Stimulated activated memory B cell treated with anti-CD40 and anti-IgM and Interleukin-4, amounts not matched to agents 10 μg/mL and 1 μg/mL and 100 μg/mL, for 72 hours (primary cell): ENCODE results near the gene LRRC3.

Source experiments
- ATAC-seq: fragments of 150-1000 bp; cut with Tn5 transposase; 2 replicates; pipeline ENCODE4 v1.10.0; 2021
- H3K27ac Mint-ChIP-seq: one replicate; pipeline ENCODE4 v1.8.0; 2022; ENCODE audit warnings: mild to moderate bottlenecking, mixed read lengths
- H3K27me3 Mint-ChIP-seq: one replicate; pipeline ENCODE4 v1.8.0; 2022; ENCODE audit warnings: mixed read lengths
- H3K36me3 Mint-ChIP-seq: one replicate; pipeline ENCODE4 v1.8.0; 2022; ENCODE audit warnings: mixed read lengths
- H3K4me1 Mint-ChIP-seq: one replicate; pipeline ENCODE4 v1.8.0; 2022; ENCODE audit warnings: mixed read lengths
- H3K4me3 Mint-ChIP-seq: one replicate; pipeline ENCODE4 v1.8.0; 2022; ENCODE audit warnings: mild to moderate bottlenecking, moderate library complexity, mixed read lengths
- H3K9me3 Mint-ChIP-seq: one replicate; pipeline ENCODE4 v1.8.0; 2022; ENCODE audit warnings: mixed read lengths

Gene LRRC3

GRCh38 chr21:44442266-44443125 is 12.8 kb upstream of the LRRC3 start:
- Mint-ChIP-seq H3K36me3 (peaks cover 11% of the 10 kb centered on the region), H3K4me3 (no peak overlapping the region), H3K27ac (no peak overlapping the region), H3K4me1 (peaks cover 15% of the 10 kb centered on the region), H3K27me3 (peaks cover 16% of the 10 kb centered on the region), H3K9me3 (no peaks in the 10 kb centered on the region)
- no peak for ATAC-seq

GRCh38 chr21:44443291-44443890 is 11.9 kb upstream of the LRRC3 start:
- Mint-ChIP-seq H3K4me1 (peaks cover 15% of the 10 kb centered on the region), H3K36me3 (peaks cover 11% of the 10 kb centered on the region), H3K27ac (no peak overlapping the region), H3K9me3 (no peaks in the 10 kb centered on the region), H3K4me3 (no peak overlapping the region), H3K27me3 (peaks cover 17% of the 10 kb centered on the region)
- no peak for ATAC-seq

GRCh38 chr21:44443891-44444285 is 11.4 kb upstream of the LRRC3 start:
- peaks cover 15% of the 10 kb centered on the region for H3K4me1 Mint-ChIP-seq
- H3K27ac Mint-ChIP-seq = no peak overlapping the region
- peaks cover 11% of the 10 kb centered on the region for H3K36me3 Mint-ChIP-seq
- H3K4me3 Mint-ChIP-seq = no peak overlapping the region
- ATAC-seq = no peak
- H3K27me3 Mint-ChIP-seq = peaks cover 22% of the 10 kb centered on the region
- H3K9me3 Mint-ChIP-seq = no peaks in the 10 kb centered on the region

GRCh38 chr21:44444286-44444931 is 10.9 kb upstream of the LRRC3 start:
- Mint-ChIP-seq H3K36me3 (peaks cover 9% of the 10 kb centered on the region), H3K4me3 (no peak overlapping the region), H3K9me3 (no peaks in the 10 kb centered on the region), H3K27me3 (peaks cover 28% of the 10 kb centered on the region), H3K27ac (no peak overlapping the region), H3K4me1 (peaks cover 15% of the 10 kb centered on the region)
- no peak for ATAC-seq

- Mint-ChIP-seq H3K4me1 (peaks cover 15% of the 10 kb centered on the region), H3K36me3 (peaks cover 3% of the 10 kb centered on the region), H3K27ac (no peak overlapping the region), H3K9me3 (no peaks in the 10 kb centered on the region), H3K27me3 (peaks cover 33% of the 10 kb centered on the region), H3K4me3 (no peak overlapping the region)
- ATAC-seq = no peak
These were observed 10.0 kb upstream of the LRRC3 start for GRCh38 chr21:44445145-44445812.

- no peaks in the 10 kb centered on the region for H3K36me3 Mint-ChIP-seq
- H3K4me1 Mint-ChIP-seq = peaks cover 15% of the 10 kb centered on the region
- no peak overlapping the region for H3K27ac Mint-ChIP-seq
- H3K27me3 Mint-ChIP-seq = peaks cover 44% of the 10 kb centered on the region
- peaks cover 10% of the 10 kb centered on the region for H3K9me3 Mint-ChIP-seq
- H3K4me3 Mint-ChIP-seq = no peak overlapping the region
- no peak for ATAC-seq
These were observed 6.6 kb upstream of the LRRC3 start for GRCh38 chr21:44448651-44449131.

GRCh38 chr21:44449473-44450363 is 5.6 kb upstream of the LRRC3 start:
- peak; percentile 22 for ATAC-seq

GRCh38 chr21:44450402-44450801 is 4.9 kb upstream of the LRRC3 start:
- H3K4me1 Mint-ChIP-seq = no peaks in the 10 kb centered on the region
- no peak for ATAC-seq
- no peak overlapping the region for H3K27ac Mint-ChIP-seq
- peaks cover 17% of the 10 kb centered on the region for H3K9me3 Mint-ChIP-seq
- H3K27me3 Mint-ChIP-seq = peaks cover 31% of the 10 kb centered on the region
- H3K36me3 Mint-ChIP-seq = no peaks in the 10 kb centered on the region
- no peak overlapping the region for H3K4me3 Mint-ChIP-seq

More at GRCh38 chr21:44449473-44450363, 5.6 kb upstream of the LRRC3 start:
- no peak overlapping the region for H3K4me3 Mint-ChIP-seq
- H3K27me3 Mint-ChIP-seq = peaks cover 38% of the 10 kb centered on the region
- H3K9me3 Mint-ChIP-seq = peaks cover 17% of the 10 kb centered on the region
- H3K36me3 Mint-ChIP-seq = no peaks in the 10 kb centered on the region
- H3K27ac Mint-ChIP-seq = no peak overlapping the region
- peaks cover 5% of the 10 kb centered on the region for H3K4me1 Mint-ChIP-seq

- no peaks in the 10 kb centered on the region for H3K4me1 Mint-ChIP-seq
- no peak overlapping the region for H3K27ac Mint-ChIP-seq
These were observed 4.3 kb upstream of the LRRC3 start for GRCh38 chr21:44450999-44451398.

GRCh38 chr21:44453120-44453519 is 2.2 kb upstream of the LRRC3 start:
- ATAC-seq = no peak
- H3K4me3 Mint-ChIP-seq = no peak overlapping the region
- no peaks in the 10 kb centered on the region for H3K4me1 Mint-ChIP-seq
- H3K27ac Mint-ChIP-seq = no peak overlapping the region
- H3K9me3 Mint-ChIP-seq = peaks cover 17% of the 10 kb centered on the region
- no peaks in the 10 kb centered on the region for H3K36me3 Mint-ChIP-seq
- peaks cover 28% of the 10 kb centered on the region for H3K27me3 Mint-ChIP-seq

More at GRCh38 chr21:44450999-44451398, 4.3 kb upstream of the LRRC3 start:
- H3K27me3 Mint-ChIP-seq = peaks cover 28% of the 10 kb centered on the region
- H3K9me3 Mint-ChIP-seq = peaks cover 17% of the 10 kb centered on the region
- H3K36me3 Mint-ChIP-seq = no peaks in the 10 kb centered on the region
- H3K4me3 Mint-ChIP-seq = no peak overlapping the region
- ATAC-seq = no peak

- no peaks in the 10 kb centered on the region for H3K36me3 Mint-ChIP-seq
- ATAC-seq = no peak
- H3K4me1 Mint-ChIP-seq = no peaks in the 10 kb centered on the region
- H3K27ac Mint-ChIP-seq = no peak overlapping the region
- peaks cover 20% of the 10 kb centered on the region for H3K27me3 Mint-ChIP-seq
- H3K9me3 Mint-ChIP-seq = peaks cover 17% of the 10 kb centered on the region
- no peak overlapping the region for H3K4me3 Mint-ChIP-seq
These were observed 1.3 kb upstream of the LRRC3 start for GRCh38 chr21:44454058-44454457.

GRCh38 chr21:44455524-44456213 is 359 bp downstream of the LRRC3 start:
- peaks cover 17% of the 10 kb centered on the region for H3K27me3 Mint-ChIP-seq
- H3K4me3 Mint-ChIP-seq = peak overlapping the region; percentile 82
- no peaks in the 10 kb centered on the region for H3K4me1 Mint-ChIP-seq
- peaks cover 17% of the 10 kb centered on the region for H3K9me3 Mint-ChIP-seq
- ATAC-seq = peak; percentile 63
- H3K27ac Mint-ChIP-seq = no peak overlapping the region
- H3K36me3 Mint-ChIP-seq = no peaks in the 10 kb centered on the region

GRCh38 chr21:44456214-44456914 is 1.1 kb downstream of the LRRC3 start:
- no peak for ATAC-seq
- Mint-ChIP-seq H3K4me3 (peak overlapping the region; percentile 82), H3K27me3 (peaks cover 15% of the 10 kb centered on the region)

More at GRCh38 chr21:44456214-44456914, 1.1 kb downstream of the LRRC3 start:
- Mint-ChIP-seq H3K4me1 (no peaks in the 10 kb centered on the region), H3K9me3 (peaks cover 17% of the 10 kb centered on the region), H3K36me3 (no peaks in the 10 kb centered on the region), H3K27ac (no peak overlapping the region)
